Measurements from ENCODE around the gene CMPK2. TPM values are rescaled to one million over a fixed set of nuclear protein-coding genes. Genes with fewer than 3 reads are reported as not detected.

CMPK2 gene
- total and polyA plus RNA-seq, 2 donors from 2014 or later = 2.8 to 4.5 TPM

DNA sequence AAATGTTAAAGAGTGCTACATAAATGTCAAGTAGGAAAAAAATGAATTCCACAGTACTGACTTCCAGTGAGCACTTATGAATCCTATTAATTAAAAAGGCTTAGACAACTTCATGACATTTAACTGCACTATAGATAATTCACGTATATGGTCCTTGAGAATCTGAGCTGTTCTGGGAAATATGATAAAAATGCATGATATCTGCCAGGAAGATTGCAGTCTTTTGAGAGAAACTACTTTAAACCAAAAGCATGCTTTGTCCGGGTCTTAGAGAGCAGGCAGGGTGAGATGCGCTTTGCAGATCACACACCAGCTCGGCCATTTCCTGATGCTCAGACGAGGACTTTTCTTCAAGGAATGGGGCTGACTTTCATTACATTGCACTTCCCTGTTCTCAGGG lies 42.6 kb downstream of the CMPK2 start:
- intact Hi-C loops (cut with DNase I) = no loop called here

DNA sequence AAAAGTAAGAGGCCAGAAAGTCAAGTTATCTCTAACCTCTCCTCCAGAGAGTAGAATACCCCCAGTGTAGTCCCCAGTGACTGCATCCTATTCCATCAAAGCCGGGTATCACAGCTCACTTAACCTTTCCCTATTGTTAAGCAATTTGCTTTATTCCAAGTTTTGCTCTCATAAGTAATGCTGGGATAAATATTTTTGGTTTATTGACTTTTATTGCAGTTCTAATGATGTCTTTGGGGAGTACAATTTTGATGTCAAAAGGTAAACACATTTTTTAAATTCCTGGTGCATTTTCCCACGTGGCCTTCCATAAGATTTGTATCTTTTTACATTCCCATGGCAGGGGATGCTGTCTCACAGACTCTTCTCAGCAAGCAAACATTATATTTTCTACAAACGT lies 43.3 kb downstream of the CMPK2 start:
- no peak for FAIRE-seq

More for the DNA sequence above, 42.6 kb downstream of the CMPK2 start:
- Histone ChIP-seq H3K4me3 (ENCODE audit: low read length in 3 of 3) (no peak overlapping the region), H3K36me3 (ENCODE audit: control insufficient read depth in 2 of 3, insufficient read depth in 3 of 3, low read length in 3 of 3) (no peaks in the 10 kb centered on the region), H3K9me3 (ENCODE audit: control insufficient read depth in 2 of 3, insufficient read depth in 1 of 3, low read length in 3 of 3) (no peaks in the 10 kb centered on the region), H3K4me1 (ENCODE audit: control insufficient read depth in 2 of 3, insufficient read depth in 2 of 3, low read depth in 1 of 3, low read length in 3 of 3) (no peaks in the 10 kb centered on the region), H3K27me3 (ENCODE audit: control insufficient read depth, insufficient read depth, low read length) (no peaks in the 10 kb centered on the region), H3K9ac (ENCODE audit: low read length in 3 of 3) (no peak overlapping the region), H3K27ac (ENCODE audit: low read depth in 2 of 2, low read length in 2 of 2) (no peak overlapping the region)
- peak in 2 of 5 donors; percentile 30 to 37 for DNase-seq
- TF ChIP-seq, protein P1, sequence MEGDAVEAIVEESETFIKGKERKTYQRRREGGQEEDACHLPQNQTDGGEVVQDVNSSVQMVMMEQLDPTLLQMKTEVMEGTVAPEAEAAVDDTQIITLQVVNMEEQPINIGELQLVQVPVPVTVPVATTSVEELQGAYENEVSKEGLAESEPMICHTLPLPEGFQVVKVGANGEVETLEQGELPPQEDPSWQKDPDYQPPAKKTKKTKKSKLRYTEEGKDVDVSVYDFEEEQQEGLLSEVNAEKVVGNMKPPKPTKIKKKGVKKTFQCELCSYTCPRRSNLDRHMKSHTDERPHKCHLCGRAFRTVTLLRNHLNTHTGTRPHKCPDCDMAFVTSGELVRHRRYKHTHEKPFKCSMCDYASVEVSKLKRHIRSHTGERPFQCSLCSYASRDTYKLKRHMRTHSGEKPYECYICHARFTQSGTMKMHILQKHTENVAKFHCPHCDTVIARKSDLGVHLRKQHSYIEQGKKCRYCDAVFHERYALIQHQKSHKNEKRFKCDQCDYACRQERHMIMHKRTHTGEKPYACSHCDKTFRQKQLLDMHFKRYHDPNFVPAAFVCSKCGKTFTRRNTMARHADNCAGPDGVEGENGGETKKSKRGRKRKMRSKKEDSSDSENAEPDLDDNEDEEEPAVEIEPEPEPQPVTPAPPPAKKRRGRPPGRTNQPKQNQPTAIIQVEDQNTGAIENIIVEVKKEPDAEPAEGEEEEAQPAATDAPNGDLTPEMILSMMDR (IDR thresholded peaks at IDR 0.05; ENCODE audit: borderline replicate concordance, extremely low read depth, insufficient read depth) = no peak
- FAIRE-seq = no peak

DNA sequence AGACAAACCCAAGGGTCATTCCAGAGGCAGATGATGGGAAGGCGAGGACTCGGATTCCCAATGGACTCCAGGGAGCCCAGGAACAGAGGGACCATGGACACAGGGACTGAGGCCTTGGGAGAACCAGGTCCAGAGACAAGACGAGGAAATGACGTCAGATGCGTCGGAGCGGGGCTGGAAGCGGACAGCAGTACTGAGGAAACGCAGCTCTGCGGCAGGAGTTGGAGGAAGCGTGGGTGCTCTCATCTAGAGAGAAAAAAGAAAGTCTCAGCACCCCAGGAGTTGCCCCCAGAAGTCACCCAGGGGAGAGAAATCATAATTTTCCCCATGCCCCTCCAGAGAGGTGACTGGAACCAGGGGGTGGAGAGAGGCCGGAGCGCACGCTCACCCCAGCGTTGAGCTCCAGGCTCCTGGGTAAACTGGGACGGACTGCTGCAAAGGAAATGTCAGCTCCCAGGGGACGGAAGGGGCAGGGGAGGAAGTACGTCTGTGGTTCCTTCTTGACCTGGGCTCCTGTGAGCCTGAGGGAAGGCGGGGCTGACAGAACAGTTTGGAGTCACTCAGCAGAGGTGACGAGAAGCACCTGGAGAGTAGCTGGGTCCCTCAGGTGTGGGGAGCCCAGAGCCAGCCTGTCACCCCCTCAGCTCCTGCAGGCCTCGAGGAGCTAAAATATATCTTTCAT lies 44.7 kb downstream of the CMPK2 start:
- Histone ChIP-seq H3K27ac (ENCODE audit: low read depth in 2 of 2, low read length in 2 of 2) (no peak overlapping the region), H3K36me3 (ENCODE audit: control insufficient read depth in 2 of 3, insufficient read depth in 3 of 3, low read length in 3 of 3) (no peaks in the 10 kb centered on the region), H3K9me3 (ENCODE audit: control insufficient read depth in 2 of 3, insufficient read depth in 1 of 3, low read length in 3 of 3) (no peaks in the 10 kb centered on the region), H3K9ac (ENCODE audit: low read length in 3 of 3) (no peak overlapping the region), H3K4me3 (ENCODE audit: low read length in 3 of 3) (no peak overlapping the region), H3K4me1 (ENCODE audit: control insufficient read depth in 2 of 3, insufficient read depth in 2 of 3, low read depth in 1 of 3, low read length in 3 of 3) (no peaks in the 10 kb centered on the region), H3K27me3 (ENCODE audit: control insufficient read depth, insufficient read depth, low read length) (no peaks in the 10 kb centered on the region)
- intact Hi-C loops (cut with DNase I) = no loop called here
- FAIRE-seq (no peak), DNase-seq (no peak)
- TF ChIP-seq, protein P1 (IDR thresholded peaks at IDR 0.05; ENCODE audit: borderline replicate concordance, extremely low read depth, insufficient read depth) = no peak

More for the DNA sequence above, 43.3 kb downstream of the CMPK2 start:
- no peak overlapping the region for H3K4me3 ChIP-seq (ENCODE audit: low read length in 3 of 3)
- H3K27me3 ChIP-seq (ENCODE audit: control insufficient read depth, insufficient read depth, low read length) = no peaks in the 10 kb centered on the region
- intact Hi-C loops (cut with DNase I) = no loop called here
- H3K36me3 ChIP-seq (ENCODE audit: control insufficient read depth in 2 of 3, insufficient read depth in 3 of 3, low read length in 3 of 3) = no peaks in the 10 kb centered on the region
- DNase-seq = peak in 2 of 5 donors; percentile 3 to 36
- H3K27ac ChIP-seq (ENCODE audit: low read depth in 2 of 2, low read length in 2 of 2) = no peak overlapping the region
- no peaks in the 10 kb centered on the region for H3K9me3 ChIP-seq (ENCODE audit: control insufficient read depth in 2 of 3, insufficient read depth in 1 of 3, low read length in 3 of 3)
- H3K4me1 ChIP-seq (ENCODE audit: control insufficient read depth in 2 of 3, insufficient read depth in 2 of 3, low read depth in 1 of 3, low read length in 3 of 3) = no peaks in the 10 kb centered on the region
- TF ChIP-seq, protein P1 (IDR thresholded peaks at IDR 0.05; ENCODE audit: borderline replicate concordance, extremely low read depth, insufficient read depth) = no peak
- no peak overlapping the region for H3K9ac ChIP-seq (ENCODE audit: low read length in 3 of 3)

Data from kidney (tissue), 14 donors.